ENCODE results near the gene DLK1.

Gene DLK1

GRCh38 chr14:100680439-100681051 is 46.1 kb upstream of the DLK1 start:
- H3K27ac ChIP-seq, result no peak overlapping the region
- TF ChIP-seq ZFX (IDR thresholded peaks at IDR 0.05), result no peak
- TF ChIP-seq CTCF (conservative IDR thresholded peaks at IDR 0.05), result no peak

GRCh38 chr14:100681111-100681510 is 45.6 kb upstream of the DLK1 start:
- H3K27ac ChIP-seq, result no peak overlapping the region
- TF ChIP-seq CTCF (conservative IDR thresholded peaks at IDR 0.05), result no peak
- TF ChIP-seq ZFX (IDR thresholded peaks at IDR 0.05), result no peak

- H3K27ac ChIP-seq, result no peak overlapping the region
- TF ChIP-seq CTCF (conservative IDR thresholded peaks at IDR 0.05), result no peak
- TF ChIP-seq ZFX (IDR thresholded peaks at IDR 0.05), result no peak
Measured at GRCh38 chr14:100682749-100683148, 43.9 kb upstream of the DLK1 start.

GRCh38 chr14:100683578-100683977 is 43.1 kb upstream of the DLK1 start:
- TF ChIP-seq CTCF (conservative IDR thresholded peaks at IDR 0.05) (no peak), ZFX (IDR thresholded peaks at IDR 0.05) (no peak)
- no peak overlapping the region for H3K27ac ChIP-seq

GRCh38 chr14:100684154-100684553 is 42.5 kb upstream of the DLK1 start:
- no peak overlapping the region for H3K27ac ChIP-seq
- TF ChIP-seq ZFX (IDR thresholded peaks at IDR 0.05) (no peak), CTCF (conservative IDR thresholded peaks at IDR 0.05) (no peak)

- TF ChIP-seq ZFX (IDR thresholded peaks at IDR 0.05) (no peak), CTCF (conservative IDR thresholded peaks at IDR 0.05) (no peak)
Measured at GRCh38 chr14:100684961-100685360, 41.7 kb upstream of the DLK1 start.

GRCh38 chr14:100686858-100687257 is 39.8 kb upstream of the DLK1 start:
- TF ChIP-seq ZFX (IDR thresholded peaks at IDR 0.05), result no peak
- no peak for TF ChIP-seq CTCF (conservative IDR thresholded peaks at IDR 0.05)
- no peak overlapping the region for H3K27ac ChIP-seq

More at GRCh38 chr14:100684961-100685360, 41.7 kb upstream of the DLK1 start:
- H3K27ac ChIP-seq, result no peak overlapping the region
